Fibroblast of mammary gland (primary cell): Measurements from ENCODE around the gene SLC10A3.

Experiments
- DNase-seq: peaks from one replicate; pipeline ENCODE4 v3.0.0-alpha.2; 2010; ENCODE audit warnings: low read depth
- H3K4me3 ChIP-seq: 2 replicates; pipeline ENCODE4 v1.5.1; 2011; ENCODE audit warnings: low read depth, mild to moderate bottlenecking, low read length, moderate library complexity; ENCODE audit not compliant: control insufficient read depth
- TF ChIP-seq, protein P1 (sequence below): conservative IDR thresholded peaks from 2 replicates; pipeline ENCODE4 v1.5.1; 2011; ENCODE audit warnings: low read depth, low read length, inconsistent platforms; ENCODE audit not compliant: control insufficient read depth, insufficient read depth

The SLC10A3 gene

DNA sequence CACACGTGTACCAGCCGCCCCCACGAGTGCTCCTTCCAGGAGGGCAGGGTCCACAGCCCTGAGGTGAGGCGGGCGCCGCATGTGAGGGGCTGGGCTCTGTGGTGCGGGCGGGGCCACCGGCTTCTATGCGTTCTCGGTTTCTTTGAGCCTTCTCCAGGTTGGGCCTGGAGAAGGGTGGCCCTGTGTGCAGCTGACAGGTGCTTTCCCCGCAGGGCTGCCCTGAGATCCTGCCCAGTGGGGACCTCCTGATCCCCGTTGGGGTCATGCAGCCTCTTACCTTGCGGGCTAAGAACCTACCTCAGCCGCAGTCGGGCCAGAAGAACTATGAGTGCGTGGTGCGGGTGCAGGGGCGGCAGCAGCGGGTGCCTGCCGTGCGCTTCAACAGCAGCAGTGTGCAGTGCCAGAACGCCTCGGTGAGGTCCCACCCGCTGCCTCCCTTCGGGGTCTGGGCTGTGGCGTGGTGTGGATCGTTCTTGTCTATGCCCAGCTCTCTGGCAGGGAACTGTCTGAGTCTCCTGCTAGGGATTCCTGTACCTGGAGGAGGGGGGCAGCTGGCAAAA, 25.5 kb downstream of the SLC10A3 start:
- DNase-seq: no peak
- H3K4me3 ChIP-seq: no peak overlapping the region
- TF ChIP-seq, protein P1, sequence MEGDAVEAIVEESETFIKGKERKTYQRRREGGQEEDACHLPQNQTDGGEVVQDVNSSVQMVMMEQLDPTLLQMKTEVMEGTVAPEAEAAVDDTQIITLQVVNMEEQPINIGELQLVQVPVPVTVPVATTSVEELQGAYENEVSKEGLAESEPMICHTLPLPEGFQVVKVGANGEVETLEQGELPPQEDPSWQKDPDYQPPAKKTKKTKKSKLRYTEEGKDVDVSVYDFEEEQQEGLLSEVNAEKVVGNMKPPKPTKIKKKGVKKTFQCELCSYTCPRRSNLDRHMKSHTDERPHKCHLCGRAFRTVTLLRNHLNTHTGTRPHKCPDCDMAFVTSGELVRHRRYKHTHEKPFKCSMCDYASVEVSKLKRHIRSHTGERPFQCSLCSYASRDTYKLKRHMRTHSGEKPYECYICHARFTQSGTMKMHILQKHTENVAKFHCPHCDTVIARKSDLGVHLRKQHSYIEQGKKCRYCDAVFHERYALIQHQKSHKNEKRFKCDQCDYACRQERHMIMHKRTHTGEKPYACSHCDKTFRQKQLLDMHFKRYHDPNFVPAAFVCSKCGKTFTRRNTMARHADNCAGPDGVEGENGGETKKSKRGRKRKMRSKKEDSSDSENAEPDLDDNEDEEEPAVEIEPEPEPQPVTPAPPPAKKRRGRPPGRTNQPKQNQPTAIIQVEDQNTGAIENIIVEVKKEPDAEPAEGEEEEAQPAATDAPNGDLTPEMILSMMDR: no peak

DNA sequence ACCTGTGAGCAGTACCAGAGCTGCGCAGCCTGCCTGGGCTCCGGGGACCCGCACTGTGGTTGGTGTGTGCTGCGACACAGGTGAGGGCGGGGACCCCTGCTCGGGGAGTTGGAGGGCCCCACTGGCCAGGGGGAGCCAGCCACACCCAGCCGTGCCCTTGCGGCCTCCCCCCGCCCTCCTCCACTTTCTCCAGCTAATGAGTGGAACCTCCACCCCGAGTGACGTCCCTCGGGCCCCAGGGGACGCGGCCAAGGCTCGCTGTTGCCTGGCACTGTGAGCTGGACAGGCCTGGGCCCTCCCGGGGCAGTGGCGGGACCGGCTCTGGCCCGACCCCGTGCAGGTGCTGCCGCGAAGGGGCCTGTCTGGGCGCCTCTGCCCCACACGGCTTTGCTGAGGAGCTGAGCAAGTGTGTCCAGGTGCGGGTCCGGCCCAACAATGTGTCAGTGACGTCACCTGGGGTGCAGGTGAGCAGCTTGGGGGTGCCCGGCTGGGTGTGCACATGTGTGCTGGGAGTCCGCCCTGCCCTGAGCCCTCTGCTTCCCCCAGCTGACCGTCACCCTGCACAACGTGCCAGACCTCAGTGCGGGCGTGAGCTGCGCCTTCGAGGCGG, 26.7 kb downstream of the SLC10A3 start:
- H3K4me3 ChIP-seq: no peak overlapping the region
- TF ChIP-seq, protein P1: no peak
- DNase-seq: no peak

DNA sequence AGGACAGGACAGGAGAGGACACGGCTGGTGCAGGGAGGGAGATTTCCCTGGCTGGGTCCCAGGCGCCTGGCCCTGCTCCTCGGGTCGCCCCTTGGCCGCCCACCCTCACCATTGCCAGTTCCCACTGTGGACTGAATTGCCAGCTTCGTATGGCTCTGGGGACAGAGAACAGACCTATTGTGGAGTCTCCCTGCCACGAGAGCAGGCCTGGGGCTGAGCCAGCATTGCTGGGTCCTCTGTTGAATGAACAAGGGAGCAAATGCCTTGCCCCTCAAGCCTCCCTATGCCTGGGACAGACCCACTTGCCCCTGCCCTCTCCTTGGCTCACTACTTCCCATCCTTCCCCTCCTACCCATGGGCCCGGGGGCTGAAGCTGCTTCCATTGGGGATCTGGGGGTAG, 28.0 kb downstream of the SLC10A3 start:
- no peak overlapping the region for H3K4me3 ChIP-seq
- DNase-seq: no peak
- TF ChIP-seq, protein P1: no peak

DNA sequence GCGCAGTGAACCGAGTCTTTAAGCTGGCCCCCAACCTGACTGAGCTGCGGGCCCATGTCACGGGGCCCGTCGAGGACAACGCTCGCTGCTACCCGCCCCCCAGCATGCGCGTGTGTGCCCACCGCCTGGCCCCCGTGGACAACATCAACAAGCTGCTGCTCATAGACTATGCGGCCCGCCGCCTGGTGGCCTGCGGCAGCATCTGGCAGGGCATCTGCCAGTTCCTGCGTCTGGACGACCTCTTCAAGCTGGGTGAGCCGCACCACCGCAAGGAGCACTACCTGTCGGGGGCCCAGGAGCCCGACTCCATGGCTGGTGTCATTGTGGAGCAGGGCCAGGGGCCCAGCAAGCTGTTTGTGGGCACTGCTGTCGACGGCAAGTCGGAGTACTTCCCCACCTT, 30.1 kb downstream of the SLC10A3 start:
- DNase-seq: no peak
- TF ChIP-seq, protein P1: no peak
- H3K4me3 ChIP-seq: no peak overlapping the region

DNA sequence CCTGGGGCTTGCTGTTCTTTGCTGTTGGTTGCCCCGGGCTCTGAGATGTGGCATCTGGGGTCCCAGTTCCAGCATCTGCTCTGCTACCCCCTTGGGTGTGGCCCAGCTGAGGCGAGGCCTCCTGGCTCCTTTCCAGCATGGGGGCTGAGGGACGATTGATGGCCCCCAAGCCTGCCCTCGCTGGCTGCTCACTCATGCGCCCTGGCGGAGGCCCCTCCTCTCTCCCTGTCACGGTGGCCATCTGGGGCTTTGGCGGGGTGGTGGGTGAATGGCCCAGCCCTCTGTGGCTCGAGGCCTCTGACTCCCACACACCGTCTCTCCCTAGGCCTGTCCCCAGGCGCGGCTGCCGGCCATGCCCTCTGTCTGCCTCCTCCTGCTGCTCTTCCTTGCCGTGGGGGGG, 30.6 kb downstream of the SLC10A3 start:
- TF ChIP-seq, protein P1: no peak
- peak overlapping the region; percentile 66 for H3K4me3 ChIP-seq
- DNase-seq: no peak

DNA sequence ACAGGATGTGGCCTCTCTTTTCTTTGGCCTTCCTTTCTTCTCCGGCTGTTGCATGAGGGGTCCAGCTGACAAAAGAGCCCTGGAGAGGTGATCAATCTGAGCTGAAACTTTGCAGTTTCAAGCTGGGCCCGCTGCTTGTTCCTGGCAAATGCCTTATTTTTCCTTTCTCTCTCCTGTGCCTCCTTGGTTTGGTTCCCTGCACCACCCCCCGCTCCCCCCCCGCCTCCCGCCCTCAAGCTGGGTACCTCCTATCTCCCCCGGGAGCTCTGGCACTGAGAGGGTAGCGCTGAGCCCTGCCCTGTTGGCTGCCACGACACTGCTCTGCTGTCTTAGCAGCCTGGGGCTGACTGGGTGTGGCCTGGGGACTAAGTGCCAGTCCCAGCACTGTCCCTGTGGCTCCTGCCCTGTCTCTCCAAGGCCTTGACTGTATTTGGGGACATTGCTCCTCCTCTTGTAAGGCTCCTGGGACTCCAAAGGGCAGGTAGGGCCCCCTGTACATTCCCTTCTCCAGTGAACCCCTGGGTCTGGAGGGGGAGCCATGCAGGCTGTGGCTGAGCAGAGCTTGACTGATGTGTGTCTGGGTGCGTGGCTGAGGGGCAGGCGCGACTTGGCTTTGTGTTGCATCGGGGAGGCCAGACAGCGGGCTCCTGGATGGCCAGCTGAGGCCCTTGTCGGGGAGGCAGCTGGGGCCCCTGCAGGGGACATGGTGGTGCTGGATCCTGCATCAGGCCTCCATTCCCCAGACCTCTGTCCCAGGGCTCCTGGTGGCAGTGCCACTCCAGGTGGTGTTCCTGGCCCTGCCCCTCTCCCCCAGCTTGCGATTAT, 31.3 kb downstream of the SLC10A3 start:
- peak overlapping the region; percentile 66 for H3K4me3 ChIP-seq
- TF ChIP-seq, protein P1: no peak
- no peak for DNase-seq
